ENCODE results near the gene MUS81.

- TF ChIP-seq, protein P1, sequence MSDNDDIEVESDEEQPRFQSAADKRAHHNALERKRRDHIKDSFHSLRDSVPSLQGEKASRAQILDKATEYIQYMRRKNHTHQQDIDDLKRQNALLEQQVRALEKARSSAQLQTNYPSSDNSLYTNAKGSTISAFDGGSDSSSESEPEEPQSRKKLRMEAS (IDR thresholded peaks at IDR 0.05; ENCODE audit: insufficient read depth, insufficient read length) = no peak
- TF ChIP-seq EZH2 (IDR thresholded peaks at IDR 0.05; ENCODE audit: borderline replicate concordance, low read depth, low read length, severe bottlenecking) = no peak
- TF ChIP-seq CTCF (IDR thresholded peaks at IDR 0.05; ENCODE audit: extremely low read depth in 1 of 2, insufficient read depth in 1 of 2, low read depth in 1 of 2, low read length in 2 of 2) = no peak
- TF ChIP-seq POLR2A (IDR thresholded peaks at IDR 0.05; ENCODE audit: low read depth, low read length) = no peak
- TF ChIP-seq JUN (IDR thresholded peaks at IDR 0.05; ENCODE audit: borderline replicate concordance, insufficient read depth, insufficient read length, low read depth) = no peak
- no peak for TF ChIP-seq POLR2AphosphoS5 (IDR thresholded peaks at IDR 0.05; ENCODE audit: insufficient read depth, low read depth, low read length)
These were observed 3.0 kb downstream of the MUS81 start for GRCh38 chr11:65862941-65863888.

Measured in endothelial cell of umbilical vein (primary cell).